Ishikawa (cell line): Measurements from ENCODE around the gene DPYSL5.
A peak's percentile ranks its signal among the peaks of the same experiment; 100 is the strongest.

ENCODE experiments used
- CEBPB ChIP-seq: IDR thresholded peaks from 2 replicates; pipeline ENCODE4 v1.6.1; 2012
- CREB1 ChIP-seq: IDR thresholded peaks from 2 replicates; pipeline ENCODE4 v1.6.1; 2012; ENCODE audit warnings: low read depth
- EGR1 ChIP-seq: IDR thresholded peaks from 2 replicates; pipeline ENCODE4 v1.6.1; 2012
- EP300 ChIP-seq: IDR thresholded peaks from 2 replicates; pipeline ENCODE4 v1.6.1; 2012; ENCODE audit warnings: borderline replicate concordance
- FOXM1 ChIP-seq: IDR thresholded peaks from 2 replicates; pipeline ENCODE4 v1.6.1; 2012; ENCODE audit warnings: low read depth, borderline replicate concordance
- MAX ChIP-seq: IDR thresholded peaks from 2 replicates; pipeline ENCODE4 v1.6.1; 2012
- NFIC ChIP-seq: IDR thresholded peaks from 2 replicates; pipeline ENCODE4 v1.6.1; 2012
- RAD21 ChIP-seq: IDR thresholded peaks from 2 replicates; pipeline ENCODE4 v1.6.1; 2012; ENCODE audit warnings: low read depth
- REST ChIP-seq: IDR thresholded peaks from 2 replicates; pipeline ENCODE4 v1.6.1; 2012; ENCODE audit warnings: low read depth, mild to moderate bottlenecking
- TAF1 ChIP-seq: IDR thresholded peaks from 2 replicates; pipeline ENCODE4 v1.6.1; 2012; ENCODE audit warnings: low read depth, mild to moderate bottlenecking
- TCF12 ChIP-seq: IDR thresholded peaks from 2 replicates; pipeline ENCODE4 v1.6.1; 2012; ENCODE audit warnings: low read depth
- TEAD4 ChIP-seq: IDR thresholded peaks from 2 replicates; pipeline ENCODE4 v1.6.1; 2012
- USF1 ChIP-seq: IDR thresholded peaks from 2 replicates; pipeline ENCODE4 v1.6.1; 2012
- YY1 ChIP-seq: IDR thresholded peaks from 2 replicates; pipeline ENCODE4 v1.6.1; 2012; ENCODE audit warnings: low read depth
- ZBTB7A ChIP-seq: IDR thresholded peaks from 2 replicates; pipeline ENCODE4 v1.6.1; 2012; ENCODE audit warnings: low read depth

Gene DPYSL5

GRCh38 chr2:26989156-26989555, 141.2 kb downstream of the DPYSL5 start:
- TF ChIP-seq USF1: no peak
- no peak for TF ChIP-seq RAD21
- no peak for TF ChIP-seq CREB1
- TF ChIP-seq REST: no peak
- TF ChIP-seq YY1: no peak
- TF ChIP-seq EP300: no peak
- no peak for TF ChIP-seq CEBPB
- TF ChIP-seq ZBTB7A: no peak
- TF ChIP-seq NFIC: no peak
- no peak for TF ChIP-seq FOXM1
- TF ChIP-seq TCF12: no peak
- TF ChIP-seq MAX: no peak
- TF ChIP-seq TEAD4: no peak

GRCh38 chr2:26991717-26992116, 143.8 kb downstream of the DPYSL5 start:
- TF ChIP-seq ZBTB7A (no peak), MAX (no peak), TAF1 (no peak), REST (no peak), FOXM1 (no peak), CEBPB (no peak), EP300 (no peak), NFIC (no peak), TCF12 (no peak), CREB1 (no peak), USF1 (no peak), EGR1 (no peak), TEAD4 (no peak)

- TF ChIP-seq TCF12 (no peak), REST (peak; percentile 87), CREB1 (no peak), NFIC (no peak), FOXM1 (no peak), YY1 (no peak)
Measured at GRCh38 chr2:26993768-26994167, 145.8 kb downstream of the DPYSL5 start.

- no peak for TF ChIP-seq YY1
- TF ChIP-seq FOXM1: no peak
- TF ChIP-seq TEAD4: no peak
- no peak for TF ChIP-seq USF1
- TF ChIP-seq CREB1: no peak
- no peak for TF ChIP-seq EP300
- no peak for TF ChIP-seq RAD21
- TF ChIP-seq REST: no peak
- no peak for TF ChIP-seq ZBTB7A
- no peak for TF ChIP-seq MAX
Measured at GRCh38 chr2:26994983-26995382, 147.1 kb downstream of the DPYSL5 start.
